ENCODE measurements around the gene PLA2G6. TPM values are rescaled to one million over a fixed set of nuclear protein-coding genes. Genes with fewer than 3 reads are reported as not detected.

The PLA2G6 gene
- total RNA-seq, 1 donor from 2014 or later = 35.8 TPM

GRCh38 chr22:38089474-38089851, 92.2 kb downstream of the PLA2G6 start:
- H3K9me3 ChIP-seq = no peaks in the 10 kb centered on the region
- intact Hi-C loops (cut with DNase I) = no loop called here
- no peaks in the 10 kb centered on the region for H3K27me3 ChIP-seq
- TF ChIP-seq POLR2A (IDR thresholded peaks at IDR 0.05) (no peak), CTCF (IDR thresholded peaks at IDR 0.05) (no peak), POLR2AphosphoS5 (IDR thresholded peaks at IDR 0.05; ENCODE audit: insufficient read depth in 1 of 2, low read depth in 1 of 2) (no peak)
- no peak for DNase-seq (ENCODE audit: extremely low spot score in 2 of 2)
- no peaks in the 10 kb centered on the region for H3K36me3 ChIP-seq
- peaks cover 7% of the 10 kb centered on the region for H3K4me1 ChIP-seq
- H3K4me3 ChIP-seq = peak overlapping the region in 1 of 2 donors; percentile 19
- peak overlapping the region; percentile 10 for H3K27ac ChIP-seq

GRCh38 chr22:38088629-38089473, 92.8 kb downstream of the PLA2G6 start:
- H3K27me3 ChIP-seq = no peaks in the 10 kb centered on the region
- peak overlapping the region; percentile 10 for H3K27ac ChIP-seq
- intact Hi-C loops (cut with DNase I) = no loop called here
- no peak for DNase-seq (ENCODE audit: extremely low spot score in 2 of 2)
- TF ChIP-seq POLR2AphosphoS5 (IDR thresholded peaks at IDR 0.05; ENCODE audit: insufficient read depth in 1 of 2, low read depth in 1 of 2) = no peak
- TF ChIP-seq CTCF (IDR thresholded peaks at IDR 0.05) = no peak
- TF ChIP-seq POLR2A (IDR thresholded peaks at IDR 0.05) = no peak
- H3K36me3 ChIP-seq = no peaks in the 10 kb centered on the region
- peaks cover 7% of the 10 kb centered on the region for H3K4me1 ChIP-seq
- peak overlapping the region; percentile 19 to 32 for H3K4me3 ChIP-seq
- no peaks in the 10 kb centered on the region for H3K9me3 ChIP-seq

GRCh38 chr22:38087855-38088254, 93.8 kb downstream of the PLA2G6 start:
- TF ChIP-seq POLR2AphosphoS5 (IDR thresholded peaks at IDR 0.05; ENCODE audit: insufficient read depth in 1 of 2, low read depth in 1 of 2) (no peak), POLR2A (IDR thresholded peaks at IDR 0.05) (no peak), CTCF (IDR thresholded peaks at IDR 0.05) (no peak)
- Histone ChIP-seq H3K27ac (no peak overlapping the region), H3K27me3 (no peaks in the 10 kb centered on the region), H3K9me3 (no peaks in the 10 kb centered on the region), H3K4me1 (peaks cover 7% of the 10 kb centered on the region), H3K36me3 (no peaks in the 10 kb centered on the region), H3K4me3 (no peak overlapping the region)
- no peak for DNase-seq (ENCODE audit: extremely low spot score in 2 of 2)
- intact Hi-C loops (cut with DNase I) = no loop called here

- Histone ChIP-seq H3K9me3 (no peaks in the 10 kb centered on the region), H3K27me3 (no peaks in the 10 kb centered on the region), H3K4me3 (no peak overlapping the region), H3K36me3 (no peaks in the 10 kb centered on the region), H3K27ac (no peak overlapping the region), H3K4me1 (peaks cover 15% of the 10 kb centered on the region)
- DNase-seq (ENCODE audit: extremely low spot score in 2 of 2) = no peak
- TF ChIP-seq CTCF (IDR thresholded peaks at IDR 0.05) (no peak), POLR2AphosphoS5 (IDR thresholded peaks at IDR 0.05; ENCODE audit: insufficient read depth in 1 of 2, low read depth in 1 of 2) (no peak), POLR2A (IDR thresholded peaks at IDR 0.05) (no peak)
- intact Hi-C loops (cut with DNase I) = no loop called here
These were observed 94.7 kb downstream of the PLA2G6 start for GRCh38 chr22:38086942-38087341.
